ENCODE results near the gene RP9.

RP9 gene

GRCh38 chr7:33091641-33092191, 17.5 kb downstream of the RP9 start:
- Histone ChIP-seq H3K4me1 (ENCODE audit: control insufficient read depth, insufficient read depth, low read length) (no peaks in the 10 kb centered on the region), H3K27ac (ENCODE audit: extremely low read depth, low read depth, low read length) (no peak overlapping the region), H3K4me3 (ENCODE audit: low read depth, low read length) (no peak overlapping the region), H3K9me3 (ENCODE audit: control insufficient read depth, insufficient read depth, low read depth, low read length) (no peaks in the 10 kb centered on the region), H3K36me3 (ENCODE audit: control insufficient read depth in 2 of 2, insufficient read depth in 1 of 2, low read length in 2 of 2) (peaks cover 18 to 29% of the 10 kb centered on the region in 2 experiments)
- POLR2A ChIA-PET: no interaction called here
- CTCF ChIA-PET: interaction anchor here (0.7 to 0.8 kb wide), 3 partner anchors 12 to 83 kb away, joined by 3 to 4 read pairs (median 3); partner anchors contain the start of gene NT5C3A
- TF ChIP-seq ZNF302 (tag by site-specific recombination; IDR thresholded peaks at IDR 0.05; ENCODE audit: low read depth): no peak
- no peak for TF ChIP-seq SCRT1 (tag by site-specific recombination; IDR thresholded peaks at IDR 0.05; ENCODE audit: borderline replicate concordance)
- TF ChIP-seq ZNF544 (tag by site-specific recombination; IDR thresholded peaks at IDR 0.05): no peak
- TF ChIP-seq ZNF555 (tag by site-specific recombination; conservative IDR thresholded peaks at IDR 0.05): no peak
- TF ChIP-seq ATF2 (tag by site-specific recombination; IDR thresholded peaks at IDR 0.05; ENCODE audit: low read depth): no peak
- TF ChIP-seq ZNF350 (tag by site-specific recombination; IDR thresholded peaks at IDR 0.05): no peak
- no peak for TF ChIP-seq ZNF140 (tag by site-specific recombination; IDR thresholded peaks at IDR 0.05)
- TF ChIP-seq HIC1 (tag by site-specific recombination; IDR thresholded peaks at IDR 0.05): no peak
- TF ChIP-seq HOXD13 (CRISPR knock-in tag; IDR thresholded peaks at IDR 0.05; ENCODE audit: borderline replicate concordance): no peak
- no peak for TF ChIP-seq KLF9 (tag by site-specific recombination; IDR thresholded peaks at IDR 0.05; ENCODE audit: low read depth)
- no peak for TF ChIP-seq ZFP37 (tag by site-specific recombination; IDR thresholded peaks at IDR 0.05)
- TF ChIP-seq ZNF510 (tag by site-specific recombination; IDR thresholded peaks at IDR 0.05; ENCODE audit: insufficient replicate concordance): no peak
- TF ChIP-seq ZNF169 (tag by site-specific recombination; IDR thresholded peaks at IDR 0.05): no peak

- no peak overlapping the region for H3K27ac ChIP-seq (ENCODE audit: extremely low read depth, low read depth, low read length)
- TF ChIP-seq ZNF776 (tag by site-specific recombination; IDR thresholded peaks at IDR 0.05; ENCODE audit: borderline replicate concordance) (no peak), ZNF610 (tag by site-specific recombination; IDR thresholded peaks at IDR 0.05; ENCODE audit: borderline replicate concordance) (no peak), ZNF24 (tag by site-specific recombination; IDR thresholded peaks at IDR 0.05) (no peak), GFI1B (tag by site-specific recombination; IDR thresholded peaks at IDR 0.05) (no peak), ZNF701 (tag by site-specific recombination; IDR thresholded peaks at IDR 0.05) (no peak), TRIM28 (IDR thresholded peaks at IDR 0.05; ENCODE audit: borderline replicate concordance, low read length) (no peak), ZNF549 (tag by site-specific recombination; IDR thresholded peaks at IDR 0.05) (no peak), SP2 (tag by site-specific recombination; IDR thresholded peaks at IDR 0.05) (no peak), ZFP41 (tag by site-specific recombination; IDR thresholded peaks at IDR 0.05; ENCODE audit: borderline replicate concordance) (no peak), KLF10 (tag by site-specific recombination; IDR thresholded peaks at IDR 0.05) (no peak), SCRT1 (tag by site-specific recombination; IDR thresholded peaks at IDR 0.05; ENCODE audit: borderline replicate concordance) (no peak), ZNF140 (tag by site-specific recombination; IDR thresholded peaks at IDR 0.05) (no peak), FEZF1 (tag by site-specific recombination; IDR thresholded peaks at IDR 0.05) (no peak), ZNF585B (tag by site-specific recombination; IDR thresholded peaks at IDR 0.05) (no peak), SETDB1 (IDR thresholded peaks at IDR 0.05; ENCODE audit: insufficient read length, low read length) (no peak), ZNF114 (tag by site-specific recombination; IDR thresholded peaks at IDR 0.05) (no peak), ZSCAN4 (tag by site-specific recombination; IDR thresholded peaks at IDR 0.05) (no peak), ZNF623 (tag by site-specific recombination; IDR thresholded peaks at IDR 0.05) (no peak), ZNF184 (tag by site-specific recombination; IDR thresholded peaks at IDR 0.05) (no peak), CTCF (tag by site-specific recombination; IDR thresholded peaks at IDR 0.05) (no peak)
- peaks cover 12 to 23% of the 10 kb centered on the region in 2 experiments for H3K36me3 ChIP-seq (ENCODE audit: control insufficient read depth in 2 of 2, insufficient read depth in 1 of 2, low read length in 2 of 2)
- CTCF ChIA-PET: interaction anchor here (0.7 to 0.8 kb wide), 2 partner anchors 13 to 28 kb away, joined by 3 to 4 read pairs; partner anchors contain the start of gene NT5C3A
- no peaks in the 10 kb centered on the region for H3K4me1 ChIP-seq (ENCODE audit: control insufficient read depth, insufficient read depth, low read length)
- no peak overlapping the region for H3K4me3 ChIP-seq (ENCODE audit: low read depth, low read length)
- POLR2A ChIA-PET: no interaction called here
- no peaks in the 10 kb centered on the region for H3K9me3 ChIP-seq (ENCODE audit: control insufficient read depth, insufficient read depth, low read depth, low read length)
These were observed 18.1 kb downstream of the RP9 start for GRCh38 chr7:33091111-33091531.

All from HEK293 (cell line).